GM18498 (cell line): ENCODE measurements around the gene RBM33.
A peak's percentile ranks its signal among the peaks of the same experiment; 100 is the strongest.
"Not testable (repeated sequence)": the region's sequence is repeated elsewhere in the genome, so short reads cannot be mapped to it uniquely, and the experiment has no call there.

Experiments
- ATAC-seq: cut with Tn5 transposase; IDR thresholded peaks from one replicate; pipeline ENCODE4 v1.9.1; 2021; ENCODE audit warnings: mild to moderate bottlenecking, moderate library complexity; ENCODE audit not compliant: unreplicated experiment

RBM33 gene

GRCh38 chr7:155662343-155663043, 18.0 kb downstream of the RBM33 start:
- ATAC-seq: no peak

DNA sequence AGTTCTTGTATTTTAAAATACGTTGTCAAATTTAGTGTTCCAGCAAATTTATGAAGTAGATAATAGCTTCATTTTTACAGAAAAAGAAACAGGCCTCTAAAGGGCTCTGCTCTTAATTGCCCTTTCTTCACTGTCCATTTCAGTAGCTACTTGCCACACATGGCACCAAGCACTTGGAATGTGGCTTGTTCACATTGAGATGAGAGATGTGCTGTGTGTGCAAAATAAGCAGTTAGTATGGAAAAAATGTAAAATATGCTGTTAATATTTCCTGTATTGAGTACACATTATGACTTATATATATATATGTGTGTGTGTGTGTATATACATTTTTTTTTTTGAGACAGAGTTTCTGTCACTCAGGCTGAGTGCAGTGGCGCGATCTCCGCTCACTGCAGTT, 19.5 kb downstream of the RBM33 start:
- no peak for ATAC-seq

DNA sequence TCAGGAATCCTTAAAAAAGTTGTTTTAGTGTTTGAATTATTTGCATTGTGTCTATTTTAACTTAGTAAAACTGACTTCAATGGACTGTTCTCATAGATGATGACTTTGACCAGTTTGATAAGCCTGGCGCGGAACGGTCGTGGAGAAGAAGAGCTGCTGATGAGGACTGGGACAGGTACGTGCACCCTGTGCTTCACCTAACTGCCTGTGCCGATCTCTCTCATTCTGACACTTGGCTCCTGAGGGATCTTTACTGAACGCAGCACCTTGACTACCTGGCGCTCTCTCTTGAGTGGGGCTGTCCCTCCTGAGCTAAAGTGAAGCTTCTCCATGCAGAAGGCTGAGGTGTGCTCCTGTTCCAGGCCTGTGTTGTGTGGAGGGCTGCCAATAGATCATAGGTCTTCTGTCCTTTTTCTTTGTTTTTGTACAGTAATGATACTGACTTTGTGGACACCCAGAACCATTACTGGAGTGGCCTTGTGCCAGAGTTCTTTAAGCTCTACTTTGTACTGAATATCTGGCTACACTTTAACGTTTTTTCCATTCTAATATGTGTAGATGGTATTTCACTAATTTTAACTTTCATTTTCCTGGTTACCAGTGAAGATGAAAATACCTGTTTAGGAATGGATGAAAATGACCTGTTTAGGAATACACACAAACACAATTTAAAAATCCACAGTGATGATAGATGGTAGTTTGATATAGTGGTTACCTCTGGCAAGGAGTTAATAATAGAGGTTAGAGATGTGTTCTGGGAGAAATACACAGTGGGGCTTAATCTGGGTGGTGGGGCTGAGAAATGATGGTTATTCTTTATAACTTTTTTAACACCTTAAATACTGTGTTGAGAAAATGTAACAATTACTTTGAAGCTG, 20.9 kb downstream of the RBM33 start:
- no peak for ATAC-seq

DNA sequence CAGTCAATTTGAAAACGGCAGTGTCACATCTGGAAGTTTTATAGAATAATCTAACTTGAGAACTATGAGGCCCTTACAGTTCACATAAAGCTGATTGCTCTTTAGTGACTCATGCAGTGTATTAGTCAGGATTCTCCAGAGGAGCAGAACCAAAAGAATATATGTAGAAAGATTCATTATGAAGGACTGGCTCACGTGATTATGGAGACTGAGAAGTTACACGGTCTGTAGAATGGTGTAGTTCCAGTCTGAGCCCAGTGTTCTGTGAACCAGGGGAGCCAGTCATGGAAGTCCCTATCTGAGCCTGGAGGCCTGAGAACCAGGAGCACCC, 21.5 kb downstream of the RBM33 start:
- no peak for ATAC-seq

DNA sequence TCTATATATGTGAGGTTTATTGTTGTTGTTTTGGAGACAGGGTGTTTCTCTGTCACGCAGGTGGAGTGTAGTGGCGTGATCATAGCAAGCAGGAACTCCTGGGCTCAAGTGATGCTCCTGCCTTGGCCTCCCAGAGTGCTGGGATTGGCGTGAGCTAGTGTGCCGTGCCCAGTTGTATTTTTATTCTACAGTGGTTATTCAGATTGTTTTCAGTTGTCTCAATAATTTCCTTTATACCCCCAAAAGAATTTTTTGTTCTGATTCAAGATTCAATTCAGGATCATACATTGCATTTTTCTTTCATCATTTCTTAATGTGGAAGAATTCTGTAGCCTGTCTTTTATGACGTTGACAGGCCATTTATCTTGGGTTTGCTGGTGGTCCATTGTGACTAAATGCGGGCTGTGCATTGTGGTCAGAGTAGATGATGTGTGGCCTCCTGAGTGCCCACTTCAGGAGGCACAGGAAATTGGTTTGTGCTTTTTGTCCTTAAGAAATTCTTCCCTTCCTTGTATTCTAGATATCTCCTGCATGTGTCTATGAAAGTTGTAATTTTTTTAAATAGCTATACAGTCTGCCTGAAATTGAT, 22.9 kb downstream of the RBM33 start:
- no peak for ATAC-seq

DNA sequence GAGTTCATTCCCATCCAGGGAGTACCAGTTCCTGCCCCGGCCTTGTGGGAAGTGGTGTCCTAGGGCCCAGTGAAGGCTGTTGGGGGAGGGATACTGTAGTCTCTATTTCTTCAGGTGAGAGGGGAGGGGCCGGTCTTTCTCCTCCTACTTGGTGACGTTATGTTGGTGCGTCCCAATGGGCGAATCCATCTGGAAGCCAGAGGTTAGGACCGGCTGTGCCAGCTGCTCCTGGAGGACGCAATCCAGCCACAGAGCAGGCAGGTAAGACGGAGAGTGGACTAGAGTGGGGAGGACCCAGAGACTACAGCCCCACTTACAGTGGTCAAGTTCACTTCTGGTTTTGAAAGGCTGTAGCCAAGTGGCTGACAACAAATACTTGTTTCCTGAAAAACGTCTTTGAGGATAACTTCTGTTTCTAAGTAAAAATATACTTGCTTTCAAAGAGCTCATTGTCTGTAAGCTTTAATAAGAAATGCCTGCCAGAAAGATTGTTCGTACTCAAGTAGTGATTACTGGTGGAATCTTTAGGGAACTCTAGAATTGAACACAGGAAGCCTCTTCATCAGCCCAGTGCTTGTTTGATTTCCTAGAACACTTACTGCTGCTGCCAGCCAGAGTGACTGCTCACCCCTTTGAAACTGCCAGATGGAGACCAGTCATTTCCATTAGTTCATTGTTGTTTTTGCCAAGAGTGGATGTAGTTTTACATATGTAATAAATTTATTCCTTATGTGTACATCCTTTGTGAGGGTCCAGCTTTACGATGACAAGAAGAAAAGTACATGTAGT, 25.4 kb downstream of the RBM33 start:
- ATAC-seq: no peak

- ATAC-seq: no peak
Observed at GRCh38 chr7:155670521-155670920, 26.1 kb downstream of the RBM33 start.

DNA sequence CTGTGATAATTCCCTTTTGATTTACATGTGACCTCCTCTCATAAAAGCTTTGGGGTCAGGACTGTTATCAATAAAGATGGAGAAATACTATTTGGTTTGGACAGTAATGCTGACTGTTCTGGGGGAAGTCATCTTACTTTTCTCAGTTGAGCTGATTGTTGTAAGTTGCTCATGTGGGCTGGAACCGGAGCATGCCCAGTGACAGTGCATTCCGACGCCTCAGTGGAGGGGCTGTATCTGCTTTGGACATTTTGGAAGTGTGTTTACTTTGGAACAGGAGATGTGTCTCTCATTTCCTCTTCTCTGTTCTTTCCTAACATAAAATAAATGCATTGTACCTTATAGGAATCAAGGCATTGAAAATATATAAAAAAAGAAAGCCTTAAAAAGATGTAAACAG, 30.1 kb downstream of the RBM33 start:
- no peak for ATAC-seq

DNA sequence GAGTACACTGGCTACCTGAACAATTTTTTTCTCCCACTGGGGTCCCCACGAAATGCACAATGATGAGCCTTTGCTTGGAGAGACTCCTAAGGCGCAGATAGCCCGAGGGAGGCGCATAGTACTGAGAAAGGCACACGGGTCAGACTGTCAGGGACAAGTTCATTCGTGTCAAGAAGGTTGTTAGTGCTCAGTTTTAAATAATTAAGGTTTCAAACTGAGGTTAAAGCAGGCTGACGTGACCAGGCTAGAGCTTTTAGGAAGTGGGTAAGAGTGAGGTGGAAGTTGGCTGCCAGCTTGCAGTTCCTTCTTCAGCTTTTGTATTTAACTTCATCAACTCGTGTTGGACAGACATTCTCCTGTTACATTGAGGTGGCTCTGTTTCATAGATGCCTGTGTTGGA, 31.6 kb downstream of the RBM33 start:
- ATAC-seq: peak; percentile 71

DNA sequence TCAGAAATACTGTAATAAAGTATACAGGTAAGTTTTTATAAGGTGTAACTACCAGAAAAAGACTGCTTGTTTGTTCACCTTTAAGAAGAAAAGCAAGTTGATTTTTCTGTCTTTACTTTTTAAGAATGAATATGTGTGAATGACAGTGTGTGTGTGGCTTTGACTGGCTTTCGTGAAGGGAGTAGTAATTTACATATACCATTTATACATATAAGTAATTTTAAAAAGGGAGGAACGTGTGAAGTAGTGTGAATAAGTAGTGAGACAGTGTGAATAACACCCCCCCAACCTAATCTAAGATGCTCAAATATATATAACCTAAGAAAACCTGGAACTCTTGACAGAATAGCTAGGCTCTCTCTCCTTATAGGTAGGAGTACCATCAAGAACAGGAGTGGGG, 33.2 kb downstream of the RBM33 start:
- no peak for ATAC-seq

GRCh38 chr7:155680124-155680523, 35.7 kb downstream of the RBM33 start:
- ATAC-seq: no peak

DNA sequence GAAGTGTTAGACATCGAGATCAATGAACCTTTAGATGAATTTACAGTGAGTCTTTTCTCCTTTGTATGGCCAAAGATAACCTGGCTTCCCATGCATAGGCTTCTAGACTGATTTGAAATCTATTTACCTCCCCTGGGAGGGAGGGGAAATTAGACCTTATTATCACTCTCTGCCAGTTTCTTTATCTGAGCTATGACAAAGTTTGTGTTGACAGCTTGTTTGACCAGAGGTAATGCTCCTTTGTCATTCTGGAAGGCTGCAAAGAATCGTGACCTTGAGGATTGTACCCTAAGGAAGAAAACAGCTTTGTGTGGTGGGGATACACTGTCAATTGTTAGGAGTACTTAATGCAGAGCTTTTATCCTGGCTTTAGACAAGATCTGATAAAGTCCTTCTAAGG, 36.4 kb downstream of the RBM33 start:
- no peak for ATAC-seq

DNA sequence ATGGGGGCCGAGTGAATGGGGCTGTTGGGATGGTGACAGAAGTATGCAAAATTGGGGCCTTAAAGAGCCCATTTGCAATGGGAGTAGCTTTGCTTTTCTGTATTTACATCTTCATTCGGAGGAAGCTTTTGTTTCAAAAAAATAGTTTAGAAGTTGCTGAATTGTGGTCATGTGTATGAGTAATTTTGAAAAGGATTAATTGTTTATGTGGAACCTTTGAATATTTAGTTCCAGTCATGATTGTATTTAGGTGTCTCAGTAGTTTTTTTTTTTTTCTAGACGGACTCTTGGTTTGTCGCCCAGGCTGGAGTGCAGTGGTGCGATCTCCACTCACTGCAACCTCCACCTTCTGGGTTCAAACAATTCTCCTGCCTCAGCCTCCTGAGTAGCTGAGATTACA, 37.2 kb downstream of the RBM33 start:
- no peak for ATAC-seq

GRCh38 chr7:155682484-155682883, 38.0 kb downstream of the RBM33 start:
- no peak for ATAC-seq

- no peak for ATAC-seq
Observed at GRCh38 chr7:155683098-155683497, 38.6 kb downstream of the RBM33 start.

DNA sequence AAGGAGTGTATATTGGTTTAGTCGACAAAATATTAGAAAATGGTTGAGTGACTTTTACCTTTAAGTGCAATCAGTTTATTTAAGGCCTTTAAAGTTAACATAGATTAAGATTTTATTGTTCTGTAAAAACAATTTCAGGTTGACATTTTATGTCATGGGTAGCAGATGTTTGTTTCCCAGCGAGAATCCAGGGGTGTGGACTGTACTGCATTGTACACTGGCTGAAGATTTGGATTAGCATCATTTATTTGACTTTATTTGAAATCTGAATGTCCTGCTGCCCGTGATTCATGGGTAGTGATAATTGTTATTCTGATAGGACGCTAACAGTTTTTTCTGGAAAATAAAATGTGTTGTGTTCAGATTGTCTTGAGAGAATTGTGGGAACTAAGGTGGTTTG, 39.3 kb downstream of the RBM33 start:
- ATAC-seq: no peak

DNA sequence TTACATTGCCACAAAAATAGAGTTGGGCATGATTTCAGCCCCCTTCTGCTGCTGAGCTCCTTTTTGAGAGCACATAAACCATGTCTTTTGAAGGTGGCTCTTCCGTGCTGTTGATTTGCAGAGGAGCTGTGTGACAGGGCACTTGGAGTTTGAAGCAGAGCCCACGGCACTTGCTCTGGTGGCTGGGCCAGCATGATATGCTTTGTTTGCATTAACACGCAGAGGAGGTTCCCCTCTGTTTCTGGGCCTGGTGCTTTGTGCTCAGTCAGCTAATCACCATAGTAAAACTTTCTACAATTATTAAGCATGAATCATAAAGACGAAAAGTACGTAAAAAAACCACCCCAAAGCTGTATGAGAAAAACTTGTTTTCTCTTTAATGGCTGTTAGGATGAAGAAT, 40.1 kb downstream of the RBM33 start:
- ATAC-seq: no peak

DNA sequence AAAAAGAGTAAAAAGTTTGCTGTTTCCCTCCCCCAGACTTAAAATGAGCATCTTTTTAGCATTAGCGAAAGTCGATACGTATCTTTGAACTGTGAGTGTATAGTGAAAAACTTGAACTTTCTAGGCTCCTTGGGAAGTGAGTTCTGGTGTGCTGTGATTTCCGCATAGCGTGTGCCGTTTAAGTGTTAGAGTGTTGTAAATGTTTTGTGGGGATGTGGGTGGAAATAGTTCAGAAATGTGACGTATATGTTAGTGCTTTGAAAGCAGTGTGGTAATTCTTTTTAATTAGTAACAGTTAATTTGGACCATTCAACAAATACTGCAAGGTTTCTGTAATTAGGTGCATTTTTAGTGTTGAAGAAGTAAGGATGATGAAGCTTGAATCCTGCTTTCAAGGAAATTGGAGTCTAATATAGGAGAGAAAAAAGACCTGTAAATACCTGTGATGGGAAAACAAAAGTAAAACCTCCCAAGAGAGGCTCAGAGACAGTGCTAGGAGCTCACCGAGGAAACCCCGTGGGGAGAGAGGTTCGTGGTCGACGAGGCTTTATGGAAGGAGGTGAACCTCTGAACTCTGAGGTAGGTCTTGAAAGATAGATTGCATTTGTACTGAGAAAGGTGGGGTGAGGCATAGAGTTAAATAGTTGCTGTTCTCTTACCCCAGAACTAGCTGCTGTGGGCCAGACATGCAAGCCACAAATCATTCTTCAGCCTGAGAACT, 40.8 kb downstream of the RBM33 start:
- peak; percentile 92 for ATAC-seq

GRCh38 chr7:155685791-155686160, 41.3 kb downstream of the RBM33 start:
- peak; percentile 4 for ATAC-seq

DNA sequence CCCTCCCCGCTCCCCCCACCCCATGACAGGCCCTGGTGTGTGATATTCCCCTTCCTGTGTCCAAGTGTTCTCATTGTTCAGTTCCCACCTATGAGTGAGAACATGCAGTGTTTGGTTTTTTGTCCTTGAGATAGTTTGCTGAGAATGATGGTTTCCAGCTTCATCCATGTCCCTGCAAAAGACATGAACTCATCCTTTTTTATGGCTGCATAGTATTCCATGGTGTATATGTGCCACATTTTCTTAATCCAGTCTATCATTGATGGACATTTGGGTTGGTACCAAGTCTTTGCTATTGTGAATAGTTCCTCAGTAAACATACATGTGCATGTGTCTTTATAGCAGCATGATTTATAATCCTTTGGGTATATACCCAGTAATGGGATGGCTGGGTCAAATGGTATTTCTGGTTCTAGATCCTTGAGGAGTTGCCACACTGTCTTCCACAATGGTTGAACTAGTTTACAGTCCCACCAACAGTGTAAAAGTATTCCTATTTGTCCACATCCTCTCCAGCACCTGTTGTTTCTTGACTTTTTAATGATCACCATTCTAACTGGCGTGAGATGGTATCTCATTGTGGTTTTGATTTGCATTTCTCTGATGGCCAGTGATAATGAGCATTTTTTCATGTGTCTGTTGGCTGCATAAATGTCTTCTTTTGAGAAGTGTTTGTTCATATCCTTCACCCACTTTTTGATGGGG, 42.3 kb downstream of the RBM33 start:
- ATAC-seq: not testable (repeated sequence)
